Measurements from ENCODE around the gene RIT1. TPM values are rescaled to one million over a fixed set of nuclear protein-coding genes. Genes with fewer than 3 reads are reported as not detected.

RIT1 gene
- 10 to 100 TPM; 43.6 to 58.2 TPM for total RNA-seq
- 10 to 100 TPM; 15.8 to 41.4 TPM for polyA plus RNA-seq
- long read RNA-seq, donor 1, transcript RIT1-202 (6 exons, 3,445 nt) = major isoform, 16 of 34 reads
- long read RNA-seq, donor 1, partial matches to known transcripts = 14 of 34 reads
- long read RNA-seq, donor 1, other reads (novel, unspliced or antisense) = 0 of 34 reads
- long read RNA-seq, donor 2, transcript RIT1-202 (6 exons, 3,445 nt) = major isoform, 8 of 10 reads
- long read RNA-seq, donor 2, partial matches to known transcripts = 0 of 10 reads
- long read RNA-seq, donor 2, other reads (novel, unspliced or antisense) = 0 of 10 reads
- long read RNA-seq, donor 3, transcript RIT1-202 (6 exons, 3,445 nt) = major isoform, 14 of 15 reads
- long read RNA-seq, donor 3, partial matches to known transcripts = 0 of 15 reads
- long read RNA-seq, donor 3, other reads (novel, unspliced or antisense) = 0 of 15 reads
- long read RNA-seq, donor 4, partial matches to known transcripts = 0 of 7 reads
- long read RNA-seq, donor 4, other reads (novel, unspliced or antisense) = 0 of 7 reads
- long read RNA-seq, donor 5, transcript RIT1-202 (6 exons, 3,445 nt) = major isoform, 18 of 22 reads
- long read RNA-seq, donor 5, partial matches to known transcripts = 0 of 22 reads
- long read RNA-seq, donor 5, other reads (novel, unspliced or antisense) = 0 of 22 reads

DNA sequence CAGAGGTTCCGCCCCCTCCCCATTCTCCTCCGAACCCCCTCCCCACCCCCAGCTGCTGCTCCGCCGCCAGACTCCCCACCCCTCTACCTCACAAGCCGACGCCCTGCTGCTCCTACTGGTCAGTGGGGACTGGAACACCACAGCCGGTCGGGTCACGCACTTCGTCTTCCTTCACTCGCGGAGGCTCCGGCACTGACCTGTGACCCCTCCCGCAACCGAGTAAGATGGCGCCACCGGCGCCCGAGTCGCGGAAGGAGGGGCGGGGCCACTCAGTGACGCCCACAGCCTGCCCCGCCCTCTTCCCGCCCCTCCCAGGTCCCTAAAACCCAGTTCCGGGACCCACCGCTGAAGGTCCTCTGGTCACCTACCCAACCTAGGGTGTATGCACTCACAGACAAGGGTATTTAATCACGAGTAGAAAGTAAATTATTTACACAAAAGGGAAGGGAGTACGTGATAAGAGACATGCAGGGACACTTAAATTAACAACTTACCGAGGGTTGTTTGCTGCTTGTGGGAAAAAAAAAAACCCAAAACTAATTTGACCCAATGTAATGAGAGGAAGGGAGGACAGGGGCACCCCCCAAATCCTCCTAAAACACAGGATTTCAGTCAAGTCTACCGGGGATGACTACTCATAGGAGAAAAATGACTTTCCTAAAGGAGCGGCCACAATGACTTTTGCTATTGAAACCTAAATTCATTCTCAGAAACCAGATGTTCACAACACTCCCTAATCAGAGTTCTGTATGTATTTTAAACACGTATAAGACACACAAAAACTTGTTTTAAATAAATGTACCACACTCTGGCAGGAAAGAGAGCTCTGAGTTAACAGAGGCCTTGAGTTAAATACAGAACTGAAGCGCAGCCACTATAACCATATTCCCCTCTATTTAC is at the start of gene RIT1:
Gene RIT1 (minus strand): TSS at position 194 of the 900 bp plus-strand sequence. CDS start 588 bp downstream, outside the sequence.
- peak within 1 kb of the TSS; percentile 68 to 94 for H3K9ac ChIP-seq (ENCODE audit: insufficient read depth in 1 of 2, low read length in 2 of 2)
- H3K4me3 ChIP-seq = peak within 1 kb of the TSS; percentile 60
- TF ChIP-seq, protein P1, sequence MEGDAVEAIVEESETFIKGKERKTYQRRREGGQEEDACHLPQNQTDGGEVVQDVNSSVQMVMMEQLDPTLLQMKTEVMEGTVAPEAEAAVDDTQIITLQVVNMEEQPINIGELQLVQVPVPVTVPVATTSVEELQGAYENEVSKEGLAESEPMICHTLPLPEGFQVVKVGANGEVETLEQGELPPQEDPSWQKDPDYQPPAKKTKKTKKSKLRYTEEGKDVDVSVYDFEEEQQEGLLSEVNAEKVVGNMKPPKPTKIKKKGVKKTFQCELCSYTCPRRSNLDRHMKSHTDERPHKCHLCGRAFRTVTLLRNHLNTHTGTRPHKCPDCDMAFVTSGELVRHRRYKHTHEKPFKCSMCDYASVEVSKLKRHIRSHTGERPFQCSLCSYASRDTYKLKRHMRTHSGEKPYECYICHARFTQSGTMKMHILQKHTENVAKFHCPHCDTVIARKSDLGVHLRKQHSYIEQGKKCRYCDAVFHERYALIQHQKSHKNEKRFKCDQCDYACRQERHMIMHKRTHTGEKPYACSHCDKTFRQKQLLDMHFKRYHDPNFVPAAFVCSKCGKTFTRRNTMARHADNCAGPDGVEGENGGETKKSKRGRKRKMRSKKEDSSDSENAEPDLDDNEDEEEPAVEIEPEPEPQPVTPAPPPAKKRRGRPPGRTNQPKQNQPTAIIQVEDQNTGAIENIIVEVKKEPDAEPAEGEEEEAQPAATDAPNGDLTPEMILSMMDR (IDR thresholded peaks at IDR 0.05; ENCODE audit: control extremely low read depth, extremely low read depth) = no peak
- ATAC-seq (ENCODE audit: insufficient read depth, low FRiP score) (peak; percentile 94), DNase-seq (peak; percentile 87 to 91 (median 90))
- H3K4me1 ChIP-seq (ENCODE audit: control insufficient read depth in 5 of 5, insufficient read depth in 5 of 5, low read length in 5 of 5) = peaks cover 0 to 10% (median 1%) of the 10 kb centered on the region in 5 donors
- WGBS, 2 donors = 5 to 6% methylated on average over 34 of the region's 34 CpGs
- H3K27me3 ChIP-seq (ENCODE audit: control insufficient read depth in 3 of 3, insufficient read depth in 3 of 3, low read length in 2 of 3) = no peaks in the 10 kb centered on the region
- no peaks in the 10 kb centered on the region for H3K9me3 ChIP-seq (ENCODE audit: control insufficient read depth in 4 of 4, insufficient read depth in 3 of 4, low read length in 3 of 4)
- peak within 1 kb of the TSS; percentile 84 to 89 for H3K27ac ChIP-seq (ENCODE audit: low read depth in 1 of 2, low read length in 1 of 2)
- H3K36me3 ChIP-seq (ENCODE audit: control insufficient read depth in 4 of 4, insufficient read depth in 4 of 4, low read length in 4 of 4) = peaks cover 22 to 36% (median 27%) of the 10 kb centered on the region in 4 donors

DNA sequence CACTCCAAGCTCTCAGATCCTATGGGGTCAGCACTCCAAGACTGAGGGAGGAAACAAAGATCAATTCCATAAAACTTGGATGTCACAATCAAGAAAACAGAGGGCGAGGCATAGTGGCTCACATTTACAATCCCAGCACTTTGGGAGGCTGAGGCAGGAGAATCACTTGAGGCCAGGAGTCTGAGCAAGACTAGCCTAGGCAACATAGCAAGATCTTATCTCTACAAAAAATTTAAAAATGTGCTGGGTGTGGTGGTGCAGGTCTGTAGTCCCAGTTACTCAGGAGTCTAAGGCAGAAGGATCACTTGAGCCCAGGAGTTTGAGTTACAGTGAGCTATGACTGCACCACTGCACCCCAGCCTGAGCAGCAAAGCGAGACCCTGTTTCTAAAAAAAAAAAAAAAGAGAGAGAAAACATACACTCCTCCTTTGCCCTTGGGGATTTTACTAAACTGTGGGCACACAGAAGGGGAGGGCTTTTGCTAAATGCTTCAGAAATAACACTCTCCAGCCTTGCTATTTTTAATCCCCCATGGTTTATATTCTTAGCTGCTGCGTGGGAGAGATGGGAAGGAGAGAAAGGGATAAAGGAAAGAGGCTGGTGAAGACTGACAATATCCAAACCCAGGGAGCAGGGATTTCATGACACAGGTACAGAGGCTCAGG is 49.1 kb upstream of the RIT1 start:
- Histone ChIP-seq H3K4me3 (no peak overlapping the region), H3K4me1 (ENCODE audit: control insufficient read depth in 5 of 5, insufficient read depth in 5 of 5, low read length in 5 of 5) (peaks cover 0 to 4% (median 0%) of the 10 kb centered on the region in 5 donors), H3K36me3 (ENCODE audit: control insufficient read depth in 4 of 4, insufficient read depth in 4 of 4, low read length in 4 of 4) (peaks cover 22 to 63% (median 54%) of the 10 kb centered on the region in 4 donors), H3K9me3 (ENCODE audit: control insufficient read depth in 4 of 4, insufficient read depth in 3 of 4, low read length in 3 of 4) (no peaks in the 10 kb centered on the region), H3K9ac (ENCODE audit: insufficient read depth in 1 of 2, low read length in 2 of 2) (no peak overlapping the region), H3K27ac (ENCODE audit: low read depth in 1 of 2, low read length in 1 of 2) (peak overlapping the region; percentile 50 to 76), H3K27me3 (ENCODE audit: control insufficient read depth in 3 of 3, insufficient read depth in 3 of 3, low read length in 2 of 3) (no peaks in the 10 kb centered on the region)
- WGBS, 2 donors = 91 to 94% methylated on average over 3 of the region's 3 CpGs
- no peak for ATAC-seq (ENCODE audit: insufficient read depth, low FRiP score)
- TF ChIP-seq, protein P1 (IDR thresholded peaks at IDR 0.05; ENCODE audit: control extremely low read depth, extremely low read depth) = no peak
- no peak for DNase-seq

DNA sequence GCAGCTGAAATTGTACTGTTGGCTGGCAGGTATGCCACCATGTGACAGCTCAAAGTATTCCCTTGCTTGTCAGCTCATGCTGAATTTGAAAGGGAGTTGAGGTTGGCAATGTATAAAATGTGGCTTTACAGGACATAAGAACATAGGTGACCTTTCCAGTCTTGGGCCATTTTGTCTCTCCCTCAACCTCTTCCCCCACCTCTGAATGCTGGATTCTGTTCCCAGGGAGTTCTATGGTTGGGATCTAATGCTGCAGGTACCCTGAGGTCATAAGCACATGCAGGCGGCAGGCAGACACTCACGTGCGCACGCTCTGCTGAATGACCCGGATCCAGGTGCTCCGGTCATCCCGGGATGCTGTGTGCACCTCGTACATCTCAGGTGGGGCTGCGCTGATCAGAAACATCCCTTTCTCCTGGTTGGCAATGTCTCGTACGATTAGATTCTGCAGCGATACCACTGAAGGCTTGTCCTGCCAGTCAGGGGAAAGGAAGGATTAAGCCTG is 46.3 kb upstream of the RIT1 start:
- no peaks in the 10 kb centered on the region for H3K9me3 ChIP-seq (ENCODE audit: control insufficient read depth in 4 of 4, insufficient read depth in 3 of 4, low read length in 3 of 4)
- WGBS, 2 donors = 93 to 96% methylated on average over 12 of the region's 12 CpGs
- H3K27ac ChIP-seq (ENCODE audit: low read depth in 1 of 2, low read length in 1 of 2) = peak overlapping the region in 1 of 2 donors; percentile 20
- TF ChIP-seq, protein P1 (IDR thresholded peaks at IDR 0.05; ENCODE audit: control extremely low read depth, extremely low read depth) = no peak
- H3K27me3 ChIP-seq (ENCODE audit: control insufficient read depth in 3 of 3, insufficient read depth in 3 of 3, low read length in 2 of 3) = no peaks in the 10 kb centered on the region
- peaks cover 0 to 3% (median 0%) of the 10 kb centered on the region in 5 donors for H3K4me1 ChIP-seq (ENCODE audit: control insufficient read depth in 5 of 5, insufficient read depth in 5 of 5, low read length in 5 of 5)
- H3K4me3 ChIP-seq = no peak overlapping the region
- H3K9ac ChIP-seq (ENCODE audit: insufficient read depth in 1 of 2, low read length in 2 of 2) = no peak overlapping the region
- ATAC-seq (ENCODE audit: insufficient read depth, low FRiP score) = no peak
- DNase-seq = no peak
- peaks cover 25 to 57% (median 53%) of the 10 kb centered on the region in 4 donors for H3K36me3 ChIP-seq (ENCODE audit: control insufficient read depth in 4 of 4, insufficient read depth in 4 of 4, low read length in 4 of 4)

Measured in lung (tissue), 16 donors.